ENCODE data around the gene WFS1. TPM values are rescaled to one million over a fixed set of nuclear protein-coding genes. Genes with fewer than 3 reads are reported as not detected.

The WFS1 gene
- total and polyA plus RNA-seq, 2 of the 13 experiments (the other 11 are each of a cell fraction or from before 2014, with no cell fraction given), result 39.1 to 42.2 TPM

DNA sequence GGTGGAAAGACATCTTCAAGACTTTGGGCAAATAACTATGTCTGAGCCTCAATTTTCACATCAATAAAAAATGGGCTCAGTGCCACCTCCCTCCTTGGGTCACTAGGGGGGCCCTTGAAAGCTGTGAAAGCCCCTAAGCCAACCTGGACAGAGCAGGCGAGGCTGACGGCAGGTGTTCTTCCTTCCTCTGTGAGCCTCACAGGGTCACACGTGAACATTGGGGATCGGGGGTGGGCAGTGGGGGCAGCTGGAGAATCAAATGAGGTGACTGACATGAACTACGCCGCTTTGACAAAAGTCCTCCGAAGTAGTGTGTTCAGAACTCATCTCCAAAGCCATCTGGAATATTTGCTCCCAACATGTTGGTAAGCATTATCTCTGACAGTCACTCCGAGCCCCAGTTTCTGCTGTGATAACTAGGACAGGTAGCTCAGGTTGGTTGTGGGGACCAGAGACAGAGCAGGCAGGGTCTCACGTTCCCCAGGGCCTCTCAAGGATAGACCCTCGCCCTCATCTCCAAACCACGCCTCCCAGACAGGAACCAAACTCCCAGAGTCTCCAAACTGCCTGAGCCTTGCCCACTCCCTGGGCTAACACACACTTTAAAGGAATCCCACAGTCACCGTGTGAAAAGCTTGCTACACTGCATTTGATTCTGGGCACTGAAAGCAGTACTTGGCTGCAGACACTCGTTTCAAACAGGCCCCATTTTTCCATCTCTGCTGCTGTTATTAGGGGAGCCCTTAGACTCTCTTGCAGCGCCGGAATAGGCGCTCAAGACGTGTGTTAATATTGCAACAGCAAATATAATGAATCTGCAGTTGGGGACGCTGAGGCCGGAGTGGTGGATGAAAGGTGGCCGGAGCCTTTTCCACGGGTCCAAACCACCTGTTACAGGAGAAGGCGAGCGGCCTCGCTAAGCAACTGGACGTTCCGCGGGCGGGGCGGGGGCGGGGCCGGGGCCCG lies 717 bp upstream of the WFS1 start:
- FAIRE-seq, result no peak
- ATAC-seq, result peak; percentile 17
- intact Hi-C loops (cut with micrococcal nuclease; ENCODE audit: unreplicated experiment), result no loop called here
- Histone ChIP-seq H3K9ac (ENCODE audit: insufficient read depth, low read depth, low read length) (peak overlapping the region; percentile 42), H2AFZ (ENCODE audit: low read length) (peak overlapping the region; percentile 39), H3K27ac (ENCODE audit: extremely low read length, insufficient read depth, low read length) (peak overlapping the region; percentile 27), H3K4me2 (ENCODE audit: low read depth, low read length) (peak overlapping the region; percentile 98), H3K36me3 (replicated peaks in 1 of 2; ENCODE audit: control insufficient read depth in 1 of 2, insufficient read depth in 2 of 2, low read length in 2 of 2) (peaks cover 0 to 3% of the 10 kb centered on the region in 2 experiments; a peak in 1 of 5 replicates), H3K4me1 (ENCODE audit: insufficient read depth, low read length) (peaks cover 69% of the 10 kb centered on the region), H3K27me3 (ENCODE audit: control insufficient read depth in 1 of 2, insufficient read depth in 2 of 2, low read length in 2 of 2) (no peaks in the 10 kb centered on the region), H3K4me3 (replicated peaks in 1 of 3; ENCODE audit: insufficient read depth in 1 of 3, low read depth in 2 of 3, low read length in 3 of 3) (peak overlapping the region; percentile 46 to 68 (median 47)), H3K79me2 (ENCODE audit: insufficient read depth, low read length) (peaks cover 41% of the 10 kb centered on the region), H4K20me1 (ENCODE audit: insufficient read depth, low read length) (no peaks in the 10 kb centered on the region), H3K9me3 (ENCODE audit: low read length) (no peaks in the 10 kb centered on the region)
- ChIA-PET CTCF (ENCODE audit: low intra/inter-chr PET ratio, low total read pairs) (no interaction called here), POLR2A (interaction anchor here (0.6 to 5.0 kb wide), 6 partner anchors 10 to 62 kb away, joined by 3 to 41 read pairs (median 10); no protein-coding TSS in a partner anchor)
- no peak for DNase-seq (ENCODE audit: low spot score)
- in situ Hi-C loops (cut with HindIII; ENCODE audit: extremely low pct_ligation_motif_present, low pct_unique_long_range_greater_than_20kb), result no loop called here
- 31% methylated on average over 15 of the region's 32 CpGs for WGBS (ENCODE audit: low lambda C conversion rate)
- no TSS peak for BruUV-seq (replicated peaks)
- TF ChIP-seq ZNF605 (CRISPR knock-in tag; IDR thresholded peaks at IDR 0.05) (peak; percentile 28; the same call in 1 of the 2 replicates), ZNF451 (CRISPR knock-in tag; IDR thresholded peaks at IDR 0.05) (no peak), ZFX (CRISPR knock-in tag; IDR thresholded peaks at IDR 0.05; ENCODE audit: low read depth) (peak; percentile 34; the same call in 1 of the 2 replicates), LCORL (IDR thresholded peaks at IDR 0.05) (no peak), LCORL (CRISPR knock-in tag; IDR thresholded peaks at IDR 0.05) (peak; percentile 64; the same call in 1 of the 2 replicates), ETV5 (CRISPR knock-in tag; IDR thresholded peaks at IDR 0.05; ENCODE audit: borderline replicate concordance) (0 out of 2 replicates have a peak, but pooled peaks have one; percentile 3), HDAC1 (CRISPR knock-in tag; IDR thresholded peaks at IDR 0.05) (0 out of 2 replicates have a peak, but pooled peaks have one; percentile 2), ZNF326 (CRISPR knock-in tag; IDR thresholded peaks at IDR 0.05; ENCODE audit: borderline replicate concordance) (no peak), ERF (CRISPR knock-in tag; IDR thresholded peaks at IDR 0.05) (0 out of 2 replicates have a peak, but pooled peaks have one; percentile 11), ZNF101 (CRISPR knock-in tag; IDR thresholded peaks at IDR 0.05; ENCODE audit: borderline replicate concordance, low read depth) (no peak), KLF15 (CRISPR knock-in tag; IDR thresholded peaks at IDR 0.05; ENCODE audit: borderline replicate concordance) (no peak), ZNF383 (CRISPR knock-in tag; IDR thresholded peaks at IDR 0.05; ENCODE audit: borderline replicate concordance) (peak; percentile 49; the same call in 1 of the 2 replicates)
- TF ChIP-seq, protein P1, sequence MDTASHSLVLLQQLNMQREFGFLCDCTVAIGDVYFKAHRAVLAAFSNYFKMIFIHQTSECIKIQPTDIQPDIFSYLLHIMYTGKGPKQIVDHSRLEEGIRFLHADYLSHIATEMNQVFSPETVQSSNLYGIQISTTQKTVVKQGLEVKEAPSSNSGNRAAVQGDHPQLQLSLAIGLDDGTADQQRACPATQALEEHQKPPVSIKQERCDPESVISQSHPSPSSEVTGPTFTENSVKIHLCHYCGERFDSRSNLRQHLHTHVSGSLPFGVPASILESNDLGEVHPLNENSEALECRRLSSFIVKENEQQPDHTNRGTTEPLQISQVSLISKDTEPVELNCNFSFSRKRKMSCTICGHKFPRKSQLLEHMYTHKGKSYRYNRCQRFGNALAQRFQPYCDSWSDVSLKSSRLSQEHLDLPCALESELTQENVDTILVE (CRISPR knock-in tag; IDR thresholded peaks at IDR 0.05), result 0 out of 2 replicates have a peak, but pooled peaks have one; percentile 18
- TF ChIP-seq, protein P2, sequence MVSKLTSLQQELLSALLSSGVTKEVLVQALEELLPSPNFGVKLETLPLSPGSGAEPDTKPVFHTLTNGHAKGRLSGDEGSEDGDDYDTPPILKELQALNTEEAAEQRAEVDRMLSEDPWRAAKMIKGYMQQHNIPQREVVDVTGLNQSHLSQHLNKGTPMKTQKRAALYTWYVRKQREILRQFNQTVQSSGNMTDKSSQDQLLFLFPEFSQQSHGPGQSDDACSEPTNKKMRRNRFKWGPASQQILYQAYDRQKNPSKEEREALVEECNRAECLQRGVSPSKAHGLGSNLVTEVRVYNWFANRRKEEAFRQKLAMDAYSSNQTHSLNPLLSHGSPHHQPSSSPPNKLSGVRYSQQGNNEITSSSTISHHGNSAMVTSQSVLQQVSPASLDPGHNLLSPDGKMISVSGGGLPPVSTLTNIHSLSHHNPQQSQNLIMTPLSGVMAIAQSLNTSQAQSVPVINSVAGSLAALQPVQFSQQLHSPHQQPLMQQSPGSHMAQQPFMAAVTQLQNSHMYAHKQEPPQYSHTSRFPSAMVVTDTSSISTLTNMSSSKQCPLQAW (CRISPR knock-in tag; IDR thresholded peaks at IDR 0.05), result peak; percentile 66; the same call in 1 of the 2 replicates
- TF ChIP-seq, protein P3, sequence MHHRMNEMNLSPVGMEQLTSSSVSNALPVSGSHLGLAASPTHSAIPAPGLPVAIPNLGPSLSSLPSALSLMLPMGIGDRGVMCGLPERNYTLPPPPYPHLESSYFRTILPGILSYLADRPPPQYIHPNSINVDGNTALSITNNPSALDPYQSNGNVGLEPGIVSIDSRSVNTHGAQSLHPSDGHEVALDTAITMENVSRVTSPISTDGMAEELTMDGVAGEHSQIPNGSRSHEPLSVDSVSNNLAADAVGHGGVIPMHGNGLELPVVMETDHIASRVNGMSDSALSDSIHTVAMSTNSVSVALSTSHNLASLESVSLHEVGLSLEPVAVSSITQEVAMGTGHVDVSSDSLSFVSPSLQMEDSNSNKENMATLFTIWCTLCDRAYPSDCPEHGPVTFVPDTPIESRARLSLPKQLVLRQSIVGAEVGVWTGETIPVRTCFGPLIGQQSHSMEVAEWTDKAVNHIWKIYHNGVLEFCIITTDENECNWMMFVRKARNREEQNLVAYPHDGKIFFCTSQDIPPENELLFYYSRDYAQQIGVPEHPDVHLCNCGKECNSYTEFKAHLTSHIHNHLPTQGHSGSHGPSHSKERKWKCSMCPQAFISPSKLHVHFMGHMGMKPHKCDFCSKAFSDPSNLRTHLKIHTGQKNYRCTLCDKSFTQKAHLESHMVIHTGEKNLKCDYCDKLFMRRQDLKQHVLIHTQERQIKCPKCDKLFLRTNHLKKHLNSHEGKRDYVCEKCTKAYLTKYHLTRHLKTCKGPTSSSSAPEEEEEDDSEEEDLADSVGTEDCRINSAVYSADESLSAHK (CRISPR knock-in tag; IDR thresholded peaks at IDR 0.05; ENCODE audit: borderline replicate concordance), result no peak
